ENCODE measurements around the gene KCNIP4. TPM values are rescaled to one million over a fixed set of nuclear protein-coding genes. Genes with fewer than 3 reads are reported as not detected.
A peak's percentile ranks its signal among the peaks of the same experiment; 100 is the strongest.

KCNIP4 gene
- total and polyA plus RNA-seq, 2 experiments from 2014 or later, result 0.69 to 1.00 TPM

DNA sequence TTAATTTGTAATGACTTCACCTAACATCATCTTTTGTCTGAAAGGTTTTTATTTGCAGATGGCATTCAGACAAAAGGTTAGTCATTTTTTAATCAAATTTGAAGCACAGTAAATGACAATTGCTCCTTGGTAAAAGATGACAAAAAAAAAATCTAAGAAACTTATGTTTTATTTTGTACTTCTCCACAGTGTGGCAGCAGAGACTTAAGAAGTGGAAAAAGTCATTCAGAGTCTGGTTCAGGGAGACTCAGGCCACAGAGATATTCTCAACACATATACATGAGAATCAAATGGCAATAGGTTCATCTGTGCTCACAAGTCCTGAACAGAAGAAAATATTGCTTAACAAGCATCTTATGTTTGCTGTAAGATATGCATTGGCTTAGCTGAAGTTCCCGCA, 436.2 kb downstream of the KCNIP4 start:
- no peaks in the 10 kb centered on the region for H4K20me1 ChIP-seq (ENCODE audit: insufficient read depth, poor library complexity, severe bottlenecking)
- H3K36me3 ChIP-seq (replicated peaks; ENCODE audit: insufficient read depth, low read depth), result no peaks in the 10 kb centered on the region
- TF ChIP-seq, protein P1, sequence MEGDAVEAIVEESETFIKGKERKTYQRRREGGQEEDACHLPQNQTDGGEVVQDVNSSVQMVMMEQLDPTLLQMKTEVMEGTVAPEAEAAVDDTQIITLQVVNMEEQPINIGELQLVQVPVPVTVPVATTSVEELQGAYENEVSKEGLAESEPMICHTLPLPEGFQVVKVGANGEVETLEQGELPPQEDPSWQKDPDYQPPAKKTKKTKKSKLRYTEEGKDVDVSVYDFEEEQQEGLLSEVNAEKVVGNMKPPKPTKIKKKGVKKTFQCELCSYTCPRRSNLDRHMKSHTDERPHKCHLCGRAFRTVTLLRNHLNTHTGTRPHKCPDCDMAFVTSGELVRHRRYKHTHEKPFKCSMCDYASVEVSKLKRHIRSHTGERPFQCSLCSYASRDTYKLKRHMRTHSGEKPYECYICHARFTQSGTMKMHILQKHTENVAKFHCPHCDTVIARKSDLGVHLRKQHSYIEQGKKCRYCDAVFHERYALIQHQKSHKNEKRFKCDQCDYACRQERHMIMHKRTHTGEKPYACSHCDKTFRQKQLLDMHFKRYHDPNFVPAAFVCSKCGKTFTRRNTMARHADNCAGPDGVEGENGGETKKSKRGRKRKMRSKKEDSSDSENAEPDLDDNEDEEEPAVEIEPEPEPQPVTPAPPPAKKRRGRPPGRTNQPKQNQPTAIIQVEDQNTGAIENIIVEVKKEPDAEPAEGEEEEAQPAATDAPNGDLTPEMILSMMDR (IDR thresholded peaks at IDR 0.05; ENCODE audit: poor library complexity), result peak; percentile 68
- no peak for TF ChIP-seq EZH2 (IDR thresholded peaks at IDR 0.05; ENCODE audit: borderline replicate concordance)
- no peak overlapping the region for H3K4me2 ChIP-seq
- H3K27me3 ChIP-seq, result peaks cover 7% of the 10 kb centered on the region
- no peaks in the 10 kb centered on the region for H3K4me1 ChIP-seq (ENCODE audit: insufficient read depth)
- no peak overlapping the region for H3K27ac ChIP-seq
- no peak overlapping the region for H3K4me3 ChIP-seq
- DNase-seq (ENCODE audit: low spot score), result peak; percentile 64
- no peaks in the 10 kb centered on the region for H3K9me2 ChIP-seq (replicated peaks; ENCODE audit: insufficient read depth)
- no peaks in the 10 kb centered on the region for H3K79me2 ChIP-seq
- WGBS (ENCODE audit: low lambda C conversion rate, missing lambda C conversion rate), result 83% methylated on average over 1 of the region's 1 CpG
- H3K9me3 ChIP-seq (ENCODE audit: low read depth), result no peaks in the 10 kb centered on the region
- no peak overlapping the region for H2AFZ ChIP-seq

DNA sequence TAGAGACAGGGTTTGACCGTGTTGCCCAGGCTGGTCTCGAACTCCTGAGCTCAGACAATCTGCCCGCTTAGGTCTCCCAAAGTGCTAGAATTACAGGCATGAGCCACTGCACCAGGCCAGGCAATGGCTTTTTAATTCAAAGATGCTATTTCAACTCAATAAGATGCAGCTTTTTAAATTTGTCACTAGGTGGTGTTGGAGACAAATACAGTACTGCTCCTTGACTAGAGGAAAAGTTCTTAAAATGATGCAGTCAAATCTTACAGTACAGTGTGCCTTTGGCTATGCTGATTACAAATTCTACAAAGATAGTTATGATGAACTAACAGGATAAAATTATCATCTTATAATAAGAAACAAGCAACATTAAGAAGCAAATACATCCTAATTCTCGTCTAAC, 441.1 kb downstream of the KCNIP4 start:
- no peak for DNase-seq (ENCODE audit: low spot score)
- H3K4me2 ChIP-seq, result no peak overlapping the region
- H3K79me2 ChIP-seq, result no peaks in the 10 kb centered on the region
- WGBS (ENCODE audit: low lambda C conversion rate, missing lambda C conversion rate), result 81% methylated on average over 4 of the region's 4 CpGs
- no peak overlapping the region for H3K27ac ChIP-seq
- H3K4me3 ChIP-seq, result no peak overlapping the region
- no peaks in the 10 kb centered on the region for H3K9me3 ChIP-seq (ENCODE audit: low read depth)
- H3K36me3 ChIP-seq (replicated peaks; ENCODE audit: insufficient read depth, low read depth), result no peaks in the 10 kb centered on the region
- no peaks in the 10 kb centered on the region for H3K27me3 ChIP-seq
- no peaks in the 10 kb centered on the region for H3K9me2 ChIP-seq (replicated peaks; ENCODE audit: insufficient read depth)
- H4K20me1 ChIP-seq (ENCODE audit: insufficient read depth, poor library complexity, severe bottlenecking), result no peaks in the 10 kb centered on the region
- no peaks in the 10 kb centered on the region for H3K4me1 ChIP-seq (ENCODE audit: insufficient read depth)
- TF ChIP-seq EZH2 (IDR thresholded peaks at IDR 0.05; ENCODE audit: borderline replicate concordance) (no peak), EZH2phosphoT487 (IDR thresholded peaks at IDR 0.05; ENCODE audit: low read depth, severe bottlenecking, unreplicated experiment) (no peak)
- TF ChIP-seq, protein P1 (IDR thresholded peaks at IDR 0.05; ENCODE audit: poor library complexity), result peak; percentile 41
- H2AFZ ChIP-seq, result no peak overlapping the region

DNA sequence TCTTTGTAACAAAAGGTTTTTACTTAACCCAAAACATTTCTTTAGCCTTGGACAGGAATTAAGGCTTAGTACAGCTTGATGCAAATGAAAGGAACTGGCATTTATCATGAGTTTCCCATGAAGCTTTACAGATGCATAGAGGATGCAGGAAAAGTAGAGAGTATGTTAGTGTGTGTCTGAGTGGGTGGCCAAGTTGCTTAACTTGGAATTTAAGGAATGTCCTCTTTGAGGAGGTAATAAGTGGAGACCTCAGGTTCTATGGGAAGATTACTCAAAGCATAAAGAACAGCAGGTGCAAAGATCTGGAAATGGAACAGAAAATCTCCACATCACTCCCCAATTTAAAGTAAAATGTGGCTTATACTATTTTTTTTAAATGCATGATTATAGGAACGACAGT, 457.9 kb downstream of the KCNIP4 start:
- WGBS (ENCODE audit: low lambda C conversion rate, missing lambda C conversion rate), result 84% methylated on average over 1 of the region's 1 CpG
- Histone ChIP-seq H3K27me3 (no peaks in the 10 kb centered on the region), H3K27ac (no peak overlapping the region), H3K36me3 (replicated peaks; ENCODE audit: insufficient read depth, low read depth) (no peaks in the 10 kb centered on the region), H4K20me1 (ENCODE audit: insufficient read depth, poor library complexity, severe bottlenecking) (no peaks in the 10 kb centered on the region), H3K4me1 (ENCODE audit: insufficient read depth) (no peaks in the 10 kb centered on the region), H2AFZ (no peak overlapping the region), H3K9me2 (replicated peaks; ENCODE audit: insufficient read depth) (no peaks in the 10 kb centered on the region), H3K9me3 (ENCODE audit: low read depth) (no peaks in the 10 kb centered on the region), H3K4me2 (no peak overlapping the region), H3K4me3 (no peak overlapping the region), H3K79me2 (no peaks in the 10 kb centered on the region)
- TF ChIP-seq, protein P1 (IDR thresholded peaks at IDR 0.05; ENCODE audit: poor library complexity), result no peak
- TF ChIP-seq EZH2phosphoT487 (IDR thresholded peaks at IDR 0.05; ENCODE audit: low read depth, severe bottlenecking, unreplicated experiment) (no peak), EZH2 (IDR thresholded peaks at IDR 0.05; ENCODE audit: borderline replicate concordance) (no peak)
- DNase-seq (ENCODE audit: low spot score), result no peak

DNA sequence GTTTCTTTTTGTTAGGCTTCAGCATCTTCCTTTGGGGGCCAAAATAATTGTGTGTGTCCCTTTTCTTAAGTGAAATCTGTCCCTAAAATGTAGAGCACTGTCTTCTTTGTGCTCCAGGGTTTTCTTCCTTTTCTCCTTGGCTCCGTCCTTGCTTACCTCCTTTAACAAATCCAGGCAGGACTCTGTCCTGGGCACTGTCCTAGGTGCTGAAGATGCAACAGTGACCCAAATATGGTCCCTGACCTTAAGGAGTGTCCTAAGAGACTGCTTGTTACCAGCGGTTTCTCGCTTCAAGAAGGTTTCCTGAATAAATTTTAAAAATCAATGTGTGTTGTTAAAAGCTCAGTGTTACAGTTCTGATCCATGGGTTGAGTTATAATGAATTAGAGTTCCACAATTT, 471.8 kb downstream of the KCNIP4 start:
- no peaks in the 10 kb centered on the region for H3K9me2 ChIP-seq (replicated peaks; ENCODE audit: insufficient read depth)

More for the DNA sequence above, 471.8 kb downstream of the KCNIP4 start:
- TF ChIP-seq EZH2 (IDR thresholded peaks at IDR 0.05; ENCODE audit: borderline replicate concordance) (no peak), EZH2phosphoT487 (IDR thresholded peaks at IDR 0.05; ENCODE audit: low read depth, severe bottlenecking, unreplicated experiment) (no peak)
- TF ChIP-seq, protein P1 (IDR thresholded peaks at IDR 0.05; ENCODE audit: poor library complexity), result no peak
- no peaks in the 10 kb centered on the region for H3K36me3 ChIP-seq (replicated peaks; ENCODE audit: insufficient read depth, low read depth)
- H3K27ac ChIP-seq, result no peak overlapping the region
- DNase-seq (ENCODE audit: low spot score), result peak; percentile 45
- H3K27me3 ChIP-seq, result peaks cover 2% of the 10 kb centered on the region
- WGBS (ENCODE audit: low lambda C conversion rate, missing lambda C conversion rate), result 21% methylated on average over 3 of the region's 3 CpGs
- no peaks in the 10 kb centered on the region for H3K9me3 ChIP-seq (ENCODE audit: low read depth)
- H3K4me3 ChIP-seq, result no peak overlapping the region
- no peaks in the 10 kb centered on the region for H4K20me1 ChIP-seq (ENCODE audit: insufficient read depth, poor library complexity, severe bottlenecking)
- no peak overlapping the region for H2AFZ ChIP-seq
- H3K4me1 ChIP-seq (ENCODE audit: insufficient read depth), result no peaks in the 10 kb centered on the region
- H3K79me2 ChIP-seq, result no peaks in the 10 kb centered on the region
- H3K4me2 ChIP-seq, result no peak overlapping the region

Data from hepatocyte (in vitro differentiated cells).